ENCODE measurements around the gene LPA.

- TF ChIP-seq CTCF (conservative IDR thresholded peaks at IDR 0.05 in 1 of 2, IDR thresholded peaks at IDR 0.05 in 1 of 2; ENCODE audit: extremely low read depth in 1 of 2, insufficient read depth in 1 of 2, low read depth in 1 of 2, low read length in 2 of 2): no peak
- no peak for TF ChIP-seq EZH2 (IDR thresholded peaks at IDR 0.05; ENCODE audit: borderline replicate concordance, low read length)
Measured at GRCh38 chr6:160595838-160596832, 67.9 kb downstream of the LPA start.
